IPS-18c (cell line): ENCODE results near the gene ALG2.
"Not testable (repeated sequence)": the region's sequence is repeated elsewhere in the genome, so short reads cannot be mapped to it uniquely, and the experiment has no call there.

Experiments used
- H3K4me3 ChIP-seq: 2 replicates; pipeline ENCODE4 v1.7.0; 2013; ENCODE audit warnings: low read depth, mild to moderate bottlenecking, low read length, moderate library complexity; ENCODE audit not compliant: insufficient read depth
- H3K9me3 ChIP-seq: one replicate; pipeline ENCODE4 v1.6.1; 2013; ENCODE audit warnings: mild to moderate bottlenecking, low read length, moderate library complexity; ENCODE audit not compliant: control insufficient read depth, insufficient read depth

Gene ALG2

DNA sequence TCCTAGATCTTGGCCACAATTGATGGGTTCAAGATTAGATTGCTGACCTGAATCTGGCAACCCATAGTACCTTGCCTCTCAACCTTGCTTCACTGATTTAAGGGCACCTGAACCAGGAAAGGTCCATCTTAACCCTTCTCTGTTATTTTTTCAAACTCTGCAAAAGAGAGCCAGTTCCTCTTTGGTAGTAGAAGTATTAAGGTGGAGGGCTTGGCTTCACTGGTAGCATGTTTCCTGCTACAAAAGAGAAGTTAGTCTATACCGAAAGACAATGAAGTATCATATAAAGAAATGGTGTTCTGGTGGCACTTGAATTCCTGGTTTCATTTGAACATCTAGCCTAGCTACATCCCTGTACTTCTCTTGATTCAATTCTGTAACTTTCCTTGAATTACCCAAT, 8.5 kb downstream of the ALG2 start:
- H3K9me3 ChIP-seq: no peaks in the 10 kb centered on the region

DNA sequence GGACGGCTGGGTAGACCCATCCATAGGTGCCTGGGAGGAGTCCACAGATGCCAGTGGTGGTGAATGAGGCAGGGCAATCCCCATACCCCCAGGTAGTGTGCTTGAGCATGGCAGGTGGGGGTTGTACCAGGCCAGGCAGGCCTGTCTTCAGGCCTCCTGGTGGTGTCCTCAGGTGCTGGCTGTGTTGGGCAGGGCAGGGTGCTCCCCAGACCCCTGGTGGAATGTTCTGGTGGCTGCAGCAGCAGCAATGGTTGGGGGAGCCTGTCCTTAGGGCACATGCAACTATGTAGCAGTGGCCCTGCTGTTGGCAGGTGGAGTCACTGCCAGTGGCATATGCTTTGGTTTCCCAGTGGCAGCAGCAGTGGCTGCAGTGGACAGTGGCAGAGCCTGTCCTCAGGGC, 10.0 kb downstream of the ALG2 start:
- Histone ChIP-seq H3K9me3 (no peaks in the 10 kb centered on the region), H3K4me3 (no peak overlapping the region)

More for the DNA sequence above, 8.5 kb downstream of the ALG2 start:
- no peak overlapping the region for H3K4me3 ChIP-seq

DNA sequence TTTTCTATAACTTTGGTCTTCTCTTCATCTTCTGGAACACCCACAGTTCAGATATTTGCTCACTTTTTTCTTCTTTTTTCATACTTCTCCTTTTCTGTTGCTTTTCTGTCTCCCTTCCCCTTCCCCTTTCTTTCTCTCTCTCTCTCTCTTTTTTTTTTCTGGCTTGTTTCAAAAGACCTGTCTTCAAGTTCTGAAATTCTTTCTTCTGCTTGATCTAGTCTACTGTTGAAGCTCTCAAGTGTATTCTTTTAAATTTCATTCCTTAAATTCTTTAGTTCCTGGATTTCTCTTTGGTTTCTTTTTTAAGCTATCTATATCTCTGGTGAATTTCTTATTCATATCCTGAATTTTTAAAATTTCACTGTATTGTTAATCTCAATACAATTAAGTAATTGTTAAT, 11.2 kb downstream of the ALG2 start:
- H3K9me3 ChIP-seq: no peaks in the 10 kb centered on the region
- no peak overlapping the region for H3K4me3 ChIP-seq

DNA sequence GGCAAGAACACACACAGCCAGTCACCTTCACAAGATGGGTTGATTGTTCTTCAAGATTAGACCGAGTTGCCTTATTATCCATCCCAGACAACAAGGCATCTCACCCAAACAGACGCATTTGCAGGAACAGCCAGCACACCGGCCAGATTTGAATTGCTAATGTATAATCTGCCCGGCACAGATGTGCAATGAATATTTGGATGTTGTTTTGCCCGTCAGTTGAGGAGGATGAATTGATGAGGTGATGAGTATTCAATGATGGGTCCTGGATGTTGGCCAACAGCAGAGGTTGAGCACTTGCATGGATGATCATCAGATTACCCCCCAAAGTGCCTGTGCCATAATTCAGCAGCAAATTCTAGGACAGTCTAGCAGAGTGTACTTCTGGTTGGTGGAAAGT, 20.1 kb downstream of the ALG2 start:
- H3K9me3 ChIP-seq: no peaks in the 10 kb centered on the region
- no peak overlapping the region for H3K4me3 ChIP-seq

DNA sequence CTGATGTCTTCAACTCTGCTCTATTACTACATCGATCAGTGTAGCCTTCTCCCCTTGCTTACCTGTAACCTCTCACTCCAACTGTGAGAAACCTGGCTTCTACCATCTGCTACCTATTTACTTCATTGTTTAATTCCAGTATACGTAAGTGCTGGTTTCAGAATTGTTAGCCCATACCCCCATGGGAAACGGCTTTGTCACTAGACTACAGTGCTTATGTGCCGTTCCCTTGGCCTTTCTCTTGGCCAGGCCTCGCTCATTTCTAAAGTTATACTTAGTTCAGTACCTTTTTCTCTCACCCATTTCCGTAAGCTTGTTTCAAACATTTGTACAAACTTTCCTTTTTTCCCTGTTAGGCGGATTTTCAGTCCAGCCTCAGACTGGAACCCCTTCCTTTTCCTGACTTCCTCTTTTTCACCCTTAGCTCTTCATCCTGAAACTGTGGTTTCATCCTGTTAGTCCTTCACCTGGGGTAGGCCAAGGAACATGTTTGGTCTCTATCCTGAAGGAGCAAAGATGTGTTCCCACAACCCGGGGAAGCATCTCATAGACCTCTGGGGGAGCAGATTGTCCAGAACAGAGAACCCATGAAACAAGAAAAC, 21.7 kb downstream of the ALG2 start:
- H3K9me3 ChIP-seq: no peaks in the 10 kb centered on the region
- no peak overlapping the region for H3K4me3 ChIP-seq

DNA sequence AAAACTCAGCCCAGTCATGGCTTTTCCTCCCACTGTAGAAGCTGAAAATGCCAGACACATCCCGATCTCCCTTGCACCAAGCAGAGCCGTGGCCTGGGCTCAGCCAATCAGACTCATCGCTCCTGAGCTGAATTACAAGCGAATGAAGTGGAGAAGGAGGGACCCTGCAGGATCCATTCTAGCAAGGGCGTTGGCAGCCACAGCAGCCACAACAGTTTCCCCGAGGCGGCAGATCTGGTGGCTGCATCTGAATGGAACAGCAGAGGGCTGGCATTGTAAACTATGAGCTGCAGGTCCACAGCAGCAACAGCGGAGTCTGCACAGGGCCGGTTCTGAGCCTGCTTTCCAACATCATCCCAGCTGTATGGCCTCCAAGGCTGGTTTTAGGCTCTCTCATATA, 23.8 kb downstream of the ALG2 start:
- Histone ChIP-seq H3K4me3 (no peak overlapping the region), H3K9me3 (no peaks in the 10 kb centered on the region)

DNA sequence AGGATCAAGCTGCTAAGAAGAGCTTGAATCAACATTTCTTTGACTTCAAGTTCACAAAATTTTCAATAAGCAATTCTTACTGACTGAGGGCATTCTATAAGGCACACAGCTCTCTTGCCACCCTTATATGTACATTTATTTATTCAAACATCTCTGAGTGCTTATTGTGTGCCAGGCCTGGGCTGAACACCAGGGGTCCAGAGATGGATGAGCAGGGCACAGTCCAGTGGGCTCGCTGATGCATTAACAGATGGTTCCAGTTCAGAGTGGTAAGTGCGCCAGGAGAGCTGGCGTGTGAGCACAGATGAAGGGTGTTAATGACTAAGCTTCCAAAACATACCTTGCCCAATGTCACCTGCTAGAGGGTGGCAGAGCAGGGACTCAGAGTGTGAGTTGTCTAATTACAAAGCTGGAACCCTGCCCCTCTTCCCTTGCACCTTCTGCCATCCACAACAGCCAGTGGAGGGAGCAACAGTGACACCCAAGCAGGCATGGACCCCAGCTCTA, 24.6 kb downstream of the ALG2 start:
- Histone ChIP-seq H3K4me3 (no peak overlapping the region), H3K9me3 (no peaks in the 10 kb centered on the region)

DNA sequence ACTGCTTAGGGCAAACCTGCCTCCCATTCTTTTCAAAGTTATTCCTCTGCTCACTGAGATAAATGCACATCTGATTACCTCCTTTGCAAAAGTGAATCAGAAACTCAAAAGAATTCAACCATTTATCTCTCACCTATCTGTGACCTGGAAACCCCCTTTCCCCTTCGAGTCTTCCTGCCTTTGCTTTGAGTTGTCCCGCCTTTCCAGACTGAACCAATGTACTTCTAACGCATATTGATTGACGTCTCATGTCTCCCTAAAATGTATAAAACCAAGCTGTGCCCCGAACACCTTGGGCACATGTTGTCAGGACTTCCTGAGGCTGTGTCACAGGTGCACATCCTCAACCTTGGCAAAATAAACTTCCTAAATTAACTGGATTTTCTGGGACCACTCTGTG, 25.3 kb downstream of the ALG2 start:
- H3K4me3 ChIP-seq: not testable (repeated sequence)

DNA sequence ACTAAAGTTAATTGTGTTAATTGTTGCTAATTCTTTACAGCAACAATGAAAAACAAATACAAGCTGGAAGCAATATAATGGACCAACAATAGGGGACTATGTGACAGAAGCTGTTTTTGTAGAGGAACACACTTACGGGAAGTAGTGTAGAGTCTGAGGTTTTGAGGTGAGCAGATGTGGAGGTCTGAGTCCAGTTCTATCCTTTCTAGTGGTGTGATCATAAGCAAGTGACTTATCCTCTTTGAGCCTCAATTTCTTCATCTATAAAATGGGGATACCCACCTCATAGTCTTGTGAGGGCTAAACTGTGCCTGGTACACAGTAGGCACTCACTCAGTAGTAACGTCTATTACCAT, 28.3 kb downstream of the ALG2 start:
- Histone ChIP-seq H3K9me3 (no peaks in the 10 kb centered on the region), H3K4me3 (no peak overlapping the region)

More for the DNA sequence above, 25.3 kb downstream of the ALG2 start:
- H3K9me3 ChIP-seq: not testable (repeated sequence)

DNA sequence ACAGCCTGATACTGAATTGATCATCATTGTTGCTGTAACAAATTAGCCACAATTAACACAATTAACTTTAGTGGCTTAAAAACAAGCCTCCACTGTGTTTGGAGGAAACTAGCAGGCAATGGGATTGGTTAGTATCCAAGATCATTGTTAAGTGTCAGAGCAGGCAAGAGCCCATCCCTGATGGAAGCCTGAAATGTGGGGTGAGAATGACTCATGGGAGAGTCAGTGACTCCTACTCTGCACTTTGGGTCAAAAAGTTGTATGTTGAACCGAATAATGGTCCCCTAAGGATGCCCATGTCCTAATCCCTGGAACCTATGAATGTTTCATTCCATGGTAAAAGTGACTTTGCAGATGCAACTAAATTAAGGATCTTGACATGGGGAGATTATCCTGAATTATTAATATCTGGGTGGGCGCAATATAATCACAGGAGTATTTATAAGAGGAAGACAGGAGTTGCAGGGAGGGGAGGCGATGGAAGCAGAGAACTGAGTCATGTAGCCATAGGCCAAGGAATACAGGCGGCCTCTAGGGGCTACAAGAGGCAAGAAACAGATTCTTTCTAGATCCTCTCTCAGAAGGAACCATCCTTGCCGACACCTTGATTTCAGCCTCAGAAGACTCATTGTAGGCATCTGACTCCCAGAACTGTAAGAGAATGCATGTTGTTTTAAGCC, 28.8 kb downstream of the ALG2 start:
- no peak overlapping the region for H3K4me3 ChIP-seq
- H3K9me3 ChIP-seq: no peaks in the 10 kb centered on the region

DNA sequence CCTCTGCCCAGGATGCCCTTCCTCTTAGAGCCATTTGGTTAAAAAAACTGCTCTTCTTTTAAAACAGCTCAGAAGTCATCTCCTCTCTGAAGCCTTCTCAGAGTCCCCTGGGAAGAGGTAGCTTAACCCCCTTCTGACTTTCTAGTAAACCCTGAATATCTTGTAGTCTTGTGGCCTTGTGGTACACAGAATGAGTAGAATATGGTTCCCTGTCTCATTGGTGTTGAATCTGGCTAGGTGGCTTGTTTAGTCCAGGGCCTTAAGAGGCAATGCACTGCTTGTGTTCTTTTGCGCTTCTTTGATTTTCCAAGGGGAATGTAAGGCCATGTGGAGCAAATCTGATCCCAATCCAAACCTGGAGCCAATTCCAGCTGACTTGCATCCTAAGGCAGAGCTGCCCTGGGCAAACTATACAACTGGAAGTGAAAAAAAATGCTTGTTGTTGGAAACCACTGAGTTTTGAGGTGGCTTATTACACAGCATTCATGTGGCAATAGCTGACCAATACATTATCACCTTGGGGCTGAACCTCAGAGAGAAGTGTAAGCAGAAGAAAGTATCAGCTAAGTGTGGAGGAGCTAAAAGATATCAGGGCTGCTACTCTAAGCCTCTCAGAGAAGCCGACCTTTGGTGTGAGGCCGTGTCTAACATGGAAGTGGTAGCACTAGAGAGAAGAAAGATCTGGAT, 31.0 kb downstream of the ALG2 start:
- Histone ChIP-seq H3K9me3 (no peaks in the 10 kb centered on the region), H3K4me3 (no peak overlapping the region)

DNA sequence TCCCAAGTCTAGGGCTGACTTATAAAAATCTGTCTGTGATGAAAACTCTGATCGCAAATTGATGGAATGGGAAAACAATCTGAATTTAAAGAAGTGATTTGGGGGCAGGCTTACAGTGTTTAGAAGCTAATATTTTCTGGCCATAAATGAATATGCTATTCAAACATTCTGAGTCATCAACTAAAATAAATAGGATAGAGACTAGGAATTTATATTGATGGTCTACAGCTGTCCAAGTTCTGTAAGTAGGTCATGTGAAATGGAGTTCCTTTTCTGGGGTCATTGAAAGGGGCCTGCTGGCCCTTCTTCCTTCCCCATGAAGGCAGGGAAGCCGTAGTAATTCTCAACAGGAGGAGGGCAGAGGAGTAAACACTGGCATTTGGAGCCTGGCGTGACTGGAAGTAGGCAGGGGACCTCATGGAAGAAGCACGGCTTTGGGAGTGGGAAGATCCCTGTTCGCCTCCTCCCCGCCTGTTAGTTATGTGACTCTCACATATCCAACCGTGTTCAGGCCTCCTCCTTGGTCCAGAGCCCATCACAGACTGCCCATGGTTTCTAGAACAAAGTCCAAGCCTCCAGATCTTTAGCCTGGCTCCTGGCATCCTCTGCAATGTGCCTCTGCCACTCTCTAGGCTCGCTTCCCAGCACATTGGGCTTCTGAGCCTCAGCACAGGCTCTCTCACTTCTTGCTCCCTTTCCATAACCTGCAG, 31.7 kb downstream of the ALG2 start:
- no peak overlapping the region for H3K4me3 ChIP-seq
- no peaks in the 10 kb centered on the region for H3K9me3 ChIP-seq

DNA sequence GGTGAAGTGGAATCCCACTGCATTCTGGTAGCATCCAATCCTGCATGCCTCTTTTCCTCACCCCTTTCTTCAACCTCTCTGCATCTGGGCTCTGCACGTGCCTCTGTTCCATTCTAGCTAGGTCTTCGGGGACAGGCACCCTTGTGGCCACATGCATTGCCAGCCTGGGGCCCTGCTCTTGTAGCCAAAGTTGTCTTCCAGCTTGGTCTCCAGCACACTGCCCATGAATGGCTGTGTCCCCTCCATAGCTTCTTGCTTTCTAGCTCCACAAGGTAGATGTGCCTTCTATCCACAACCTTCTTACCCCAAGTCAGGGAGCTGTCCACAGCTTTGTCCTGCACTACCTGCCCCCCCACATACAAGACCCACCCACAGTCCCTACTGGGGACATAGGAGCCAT, 32.6 kb downstream of the ALG2 start:
- no peaks in the 10 kb centered on the region for H3K9me3 ChIP-seq

DNA sequence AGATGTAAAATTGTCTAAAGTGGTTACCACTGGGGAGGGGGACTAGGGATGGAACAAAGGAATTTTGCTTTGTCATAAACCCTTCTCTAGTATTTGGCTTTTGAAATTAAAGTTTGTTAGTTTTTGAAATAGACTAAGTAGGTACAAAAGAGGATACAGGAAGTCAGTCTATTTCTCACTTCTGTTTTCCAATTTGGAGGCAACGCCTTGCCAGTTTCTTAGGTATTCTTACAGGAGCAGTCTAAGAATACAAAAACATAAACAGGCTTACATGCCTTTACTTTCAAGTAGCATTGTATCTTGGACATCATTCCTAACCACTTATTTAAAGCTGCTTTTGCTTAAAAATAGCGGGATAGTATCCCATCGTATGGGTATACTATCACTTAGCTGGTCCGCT, 34.4 kb downstream of the ALG2 start:
- no peak overlapping the region for H3K4me3 ChIP-seq
- no peaks in the 10 kb centered on the region for H3K9me3 ChIP-seq

More for the DNA sequence above, 32.6 kb downstream of the ALG2 start:
- H3K4me3 ChIP-seq: no peak overlapping the region

DNA sequence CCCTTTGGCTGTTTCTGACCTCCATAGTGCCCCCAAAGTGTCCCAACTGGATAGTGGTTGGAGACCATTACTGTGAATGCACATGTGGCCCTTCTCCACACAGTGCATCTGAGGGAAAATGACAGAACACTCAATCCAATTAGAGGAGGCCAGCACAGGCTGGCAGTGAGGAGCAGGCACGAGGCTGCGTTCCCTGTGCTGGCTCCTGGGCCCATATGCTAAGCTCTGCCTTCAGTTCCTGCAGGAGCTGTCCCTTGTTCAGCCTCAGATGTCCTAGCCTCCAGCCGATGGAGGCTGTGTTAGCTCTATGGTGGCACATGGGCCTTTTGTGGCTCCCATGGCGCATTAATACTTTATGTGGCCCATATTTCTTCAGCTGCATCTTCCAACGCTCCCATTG, 35.8 kb downstream of the ALG2 start:
- H3K9me3 ChIP-seq: no peaks in the 10 kb centered on the region
- no peak overlapping the region for H3K4me3 ChIP-seq

DNA sequence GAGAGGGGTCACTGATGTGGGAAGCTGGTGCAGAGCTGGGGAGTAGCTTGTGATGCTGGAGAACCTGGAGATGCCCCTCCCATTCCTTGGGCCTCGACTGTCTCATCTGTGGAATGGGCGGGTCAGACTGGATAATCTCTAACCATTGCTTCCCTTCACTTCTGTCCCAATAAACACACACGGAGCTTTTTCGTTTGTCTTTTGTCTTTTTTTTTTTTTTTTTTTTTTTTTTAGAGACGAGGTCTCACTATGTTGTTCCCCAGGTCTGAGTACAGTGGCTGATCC, 36.5 kb downstream of the ALG2 start:
- no peaks in the 10 kb centered on the region for H3K9me3 ChIP-seq
- no peak overlapping the region for H3K4me3 ChIP-seq

DNA sequence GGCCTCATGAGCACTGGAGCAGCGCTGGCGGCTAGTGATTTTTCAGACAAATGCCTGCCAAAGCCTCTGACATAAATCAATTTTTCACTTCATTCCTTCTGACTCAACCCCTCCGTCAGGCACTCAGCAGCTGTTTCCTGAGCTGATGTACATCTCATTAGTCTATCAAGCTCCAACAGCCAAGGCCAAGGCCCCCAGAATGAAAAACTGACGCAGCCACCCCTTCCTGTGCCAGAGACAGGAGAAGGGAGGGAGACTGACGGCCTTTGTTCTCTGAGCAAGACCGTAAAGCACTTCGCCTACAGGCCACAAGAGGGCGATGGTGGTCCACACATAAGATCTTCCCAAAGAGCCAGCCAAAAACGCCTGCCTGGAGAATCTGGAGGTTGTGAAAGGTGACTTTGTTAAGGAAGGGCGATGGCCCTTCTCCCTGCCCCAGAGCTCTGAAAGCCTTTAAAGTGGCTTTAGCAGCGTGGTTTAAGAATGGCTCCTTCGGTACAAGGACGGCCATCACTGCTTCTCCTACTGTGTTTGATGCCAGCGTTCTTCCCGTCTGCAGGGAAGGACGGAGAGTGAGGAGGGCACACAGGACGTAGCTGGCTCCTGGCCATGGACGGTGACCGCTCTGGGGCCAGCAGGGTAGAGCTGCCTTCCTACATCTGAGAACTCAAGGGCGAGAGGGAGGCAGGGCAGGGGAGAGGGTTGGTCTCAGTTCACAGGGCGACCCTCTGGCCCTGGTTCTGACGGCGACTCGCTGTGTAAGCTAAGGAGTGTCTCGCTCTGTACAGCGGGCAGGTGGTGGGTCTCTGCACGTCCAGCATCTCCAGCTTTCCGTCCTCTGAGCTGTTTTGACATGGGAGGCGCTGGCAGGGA, 37.0 kb downstream of the ALG2 start:
- Histone ChIP-seq H3K4me3 (no peak overlapping the region), H3K9me3 (no peaks in the 10 kb centered on the region)
